HepG2 (cell line): ENCODE measurements around the gene CPNE2. TPM values are rescaled to one million over a fixed set of nuclear protein-coding genes. Genes with fewer than 3 reads are reported as not detected.

Experiments used
- ATAC-seq: fragments of 200-7000 bp; cut with Tn5 transposase; 3 replicates; pipeline ENCODE4 v1.9.1; 2020; ENCODE audit warnings: mild to moderate bottlenecking, moderate library complexity
- BruUV-seq: library from RNA; stranded (reverse); fragments of 400-500 nt; replicated peaks from 2 replicates; lab custom pipeline; 2021; lab: Mats Ljungman, UMichigan
- CTCF ChIA-PET: fragments of 300-600 bp; formaldehyde crosslinking; extraction: SDS; loops from one replicate; lab custom pipeline; 2021; ENCODE audit warnings: low total read pairs, inconsistent platforms, low intra/inter-chr PET ratio; lab: Yijun Ruan, JAX
- POLR2A ChIA-PET: fragments of 350-600 bp; sonication (Branson Sonifier 250); formaldehyde crosslinking; loops from one replicate; lab custom pipeline; 2020; ENCODE audit warnings: antibody characterized with exemption, inconsistent platforms; lab: Yijun Ruan, JAX
- DNase-seq: peaks from one replicate; pipeline ENCODE4 v3.0.0-alpha.2; 2015; ENCODE audit warnings: low spot score
- FAIRE-seq: peaks from 3 replicates; lab custom pipeline; 2011; peaks lifted over from hg19 to GRCh38; lab: Jason Lieb, UNC
- H2AFZ ChIP-seq: one replicate; pipeline ENCODE4 v1.6.1; 2011; ENCODE audit warnings: low read length, inconsistent platforms
- H3K27ac ChIP-seq: fragments of 300-600 bp; 3 replicates; pipeline ENCODE4 v1.8.0; 2011; ENCODE audit warnings: mixed run types, mild to moderate bottlenecking, mixed read lengths, low read length, inconsistent platforms; ENCODE audit not compliant: insufficient read depth; ENCODE audit errors: extremely low read length
- H3K27me3 ChIP-seq, 2 experiments: fragments of 200-600 bp in 1 of 2; 2 replicates in 1 of 2; 3 replicates in 1 of 2; pipeline versions ENCODE4 v1.6.0 to v1.8.0; 2011; ENCODE audit warnings: low read length in 2 of 2, mild to moderate bottlenecking in 2 of 2, moderate library complexity in 2 of 2, inconsistent platforms in 1 of 2; ENCODE audit not compliant: insufficient read depth in 2 of 2, control insufficient read depth in 1 of 2
- H3K36me3 ChIP-seq, 2 experiments: fragments of 200-600 bp in 1 of 2; replicated peaks in 1 of 2; 2 replicates in 1 of 2; 3 replicates in 1 of 2; pipeline versions ENCODE4 v1.5.1 to v1.8.0; 2011; ENCODE audit warnings: low read length in 2 of 2, inconsistent platforms in 1 of 2; ENCODE audit not compliant: insufficient read depth in 2 of 2, control insufficient read depth in 1 of 2
- H3K4me1 ChIP-seq: 2 replicates; pipeline ENCODE4 v1.5.1; 2012; ENCODE audit warnings: low read length, inconsistent platforms; ENCODE audit not compliant: insufficient read depth
- H3K4me2 ChIP-seq: 2 replicates; pipeline ENCODE4 v1.6.0; 2011; ENCODE audit warnings: low read depth, low read length, inconsistent platforms
- H3K4me3 ChIP-seq, 3 experiments: fragments of 200-600 bp in 1 of 3; sonication (generic), shearing (Covaris generic) in 1 of 3; replicated peaks in 1 of 3; 2 replicates each; pipeline ENCODE4 v1.5.1; 2011 to 2016; ENCODE audit warnings: low read length in 3 of 3, inconsistent platforms in 2 of 3, low read depth in 2 of 3, mild to moderate bottlenecking in 2 of 3, control low read depth in 1 of 3, mixed read lengths in 1 of 3; ENCODE audit not compliant: insufficient read depth in 1 of 3
- H3K79me2 ChIP-seq: one replicate; pipeline ENCODE4 v1.6.1; 2011; ENCODE audit warnings: low read length, inconsistent platforms; ENCODE audit not compliant: insufficient read depth
- H3K9ac ChIP-seq: 2 replicates; pipeline ENCODE4 v1.6.0; 2011; ENCODE audit warnings: mild to moderate bottlenecking, low read depth, low read length, inconsistent platforms; ENCODE audit not compliant: insufficient read depth
- H3K9me3 ChIP-seq: 2 replicates; pipeline ENCODE4 v1.5.1; 2012; ENCODE audit warnings: mild to moderate bottlenecking, low read length
- H4K20me1 ChIP-seq: 2 replicates; pipeline ENCODE4 v1.6.0; 2011; ENCODE audit warnings: inconsistent platforms, mild to moderate bottlenecking, low read length, moderate library complexity; ENCODE audit not compliant: insufficient read depth
- CTCF ChIP-seq: sonication (generic); formaldehyde crosslinking; IDR thresholded peaks from 2 replicates; pipeline ENCODE4 v1.5.0; 2020; ENCODE audit warnings: mild to moderate bottlenecking, missing genetic modification reagents, moderate library complexity
- HOXA7 ChIP-seq: sonication (generic); formaldehyde crosslinking; IDR thresholded peaks from 2 replicates; pipeline ENCODE4 v1.8.1; 2022; ENCODE audit warnings: mild to moderate bottlenecking, missing genetic modification reagents, moderate library complexity
- PITX1 ChIP-seq: sonication (generic); formaldehyde crosslinking; IDR thresholded peaks from 2 replicates; pipeline ENCODE4 v1.5.1; 2020; ENCODE audit warnings: mild to moderate bottlenecking, missing genetic modification reagents
- RAD21 ChIP-seq: fragments of 450-650 bp; formaldehyde crosslinking; IDR thresholded peaks from 2 replicates; pipeline ENCODE4 v1.5.0; 2020; ENCODE audit warnings: mild to moderate bottlenecking
- SMC3 ChIP-seq: IDR thresholded peaks from 2 replicates; pipeline ENCODE4 v1.6.1; 2011; ENCODE audit warnings: low read length, improper control_type of control experiment
- STAG1 ChIP-seq: sonication (generic); formaldehyde crosslinking; IDR thresholded peaks from 2 replicates; pipeline ENCODE4 v1.4.0; 2020; ENCODE audit warnings: missing genetic modification reagents
- ZNF577 ChIP-seq: sonication (generic); formaldehyde crosslinking; IDR thresholded peaks from 2 replicates; pipeline ENCODE4 v1.4.0; 2020; ENCODE audit warnings: mild to moderate bottlenecking, low read depth, missing genetic modification reagents, borderline replicate concordance
- WGBS: methylation state at CpG from one replicate; pipeline ENCODE4 v1.1.6; 2017; ENCODE audit warnings: low lambda C conversion rate; 5-methylcytosine and 5-hydroxymethylcytosine counted together
- in situ Hi-C: cut with HindIII; loops from 2 replicates; pipeline ENCODE4 v1.10.0; 2017; ENCODE audit warnings: low pct_unique_long_range_greater_than_20kb; ENCODE audit not compliant: extremely low pct_ligation_motif_present
- intact Hi-C: fragments of 100-400 bp; cut with micrococcal nuclease; formaldehyde crosslinking; loops from one replicate; pipeline ENCODE4 v1.10.0; 2022; ENCODE audit not compliant: unreplicated experiment
- polyA plus RNA-seq, 8 experiments: library from polyadenylated mRNA; depleted of rRNA in 3 of 8; stranded (reverse) in 7 of 8; unstranded in 1 of 8; fragments of >200 nt; fragmentation: Illumina TruSeq in 4 of 8; extraction: Trizol in 4 of 8; gene quantifications; 2 replicates each; pipeline versions ENCODE4 v1.2.1 to v1.2.3, GENCODE V29; 2011 to 2016; ENCODE audit warnings: low read depth in 4 of 8, missing spikeins in 1 of 8, mixed read lengths in 1 of 8; ENCODE audit not compliant: insufficient read depth in 1 of 8
- total RNA-seq, 5 experiments: library from RNA; depleted of rRNA; stranded (reverse); fragments of >200 nt; fragmentation: Illumina TruSeq; extraction: Trizol; gene quantifications; 2 replicates each; pipeline ENCODE4 v1.2.3, GENCODE V29; 2016; ENCODE audit warnings: low read depth in 1 of 5

The CPNE2 gene
- total and polyA plus RNA-seq, 2 of the 13 experiments (the other 11 are each of a cell fraction or from before 2014, with no cell fraction given), result 10.6 to 23.3 TPM

- DNase-seq, result peak; percentile 53
- no peaks in the 10 kb centered on the region for H3K27me3 ChIP-seq
- 80% methylated on average over 4 of the region's 4 CpGs for WGBS
- peak; percentile 68 for ATAC-seq
- H3K4me3 ChIP-seq, result no peak overlapping the region
- no peaks in the 10 kb centered on the region for H4K20me1 ChIP-seq
- H3K9ac ChIP-seq, result no peak overlapping the region
- intact Hi-C loops, result loop anchor here (2.0 kb wide), 2 partner anchors 75 to 83 kb away; partner anchors contain the start of gene CPNE2
- no peak overlapping the region for H3K4me2 ChIP-seq
- BruUV-seq, result no TSS peak
- peaks cover 19 to 59% of the 10 kb centered on the region in 2 experiments for H3K36me3 ChIP-seq
- peak; percentile 63 for FAIRE-seq
- H3K9me3 ChIP-seq, result no peaks in the 10 kb centered on the region
- in situ Hi-C loops, result loop anchor here (5.0 kb wide), 1 partner anchor 76 kb away; the partner anchor contains the start of gene CPNE2
- ChIA-PET POLR2A (no interaction called here), CTCF (interaction anchor here (0.9 to 2.4 kb wide), 4 partner anchors 76 to 374 kb away, joined by 3 to 16 read pairs (median 4); partner anchors contain the start of gene CPNE2)
- H2AFZ ChIP-seq, result no peak overlapping the region
- H3K79me2 ChIP-seq, result no peaks in the 10 kb centered on the region
- TF ChIP-seq STAG1 (CRISPR knock-in tag) (peak; percentile 85), SMC3 (peak; percentile 59; the same call in 1 of the 2 replicates), ZNF577 (CRISPR knock-in tag) (no peak), HOXA7 (CRISPR knock-in tag) (no peak), RAD21 (CRISPR knock-in tag) (peak; percentile 49; the same call in 1 of the 2 replicates), CTCF (peak; percentile 77), PITX1 (no peak)
- peaks cover 9% of the 10 kb centered on the region for H3K4me1 ChIP-seq
- no peak overlapping the region for H3K27ac ChIP-seq
Observed at GRCh38 chr16:57167953-57168352, 75.6 kb downstream of the CPNE2 start.
